Measurements from ENCODE around the gene UNK.
A peak's percentile ranks its signal among the peaks of the same experiment; 100 is the strongest.

UNK gene

DNA sequence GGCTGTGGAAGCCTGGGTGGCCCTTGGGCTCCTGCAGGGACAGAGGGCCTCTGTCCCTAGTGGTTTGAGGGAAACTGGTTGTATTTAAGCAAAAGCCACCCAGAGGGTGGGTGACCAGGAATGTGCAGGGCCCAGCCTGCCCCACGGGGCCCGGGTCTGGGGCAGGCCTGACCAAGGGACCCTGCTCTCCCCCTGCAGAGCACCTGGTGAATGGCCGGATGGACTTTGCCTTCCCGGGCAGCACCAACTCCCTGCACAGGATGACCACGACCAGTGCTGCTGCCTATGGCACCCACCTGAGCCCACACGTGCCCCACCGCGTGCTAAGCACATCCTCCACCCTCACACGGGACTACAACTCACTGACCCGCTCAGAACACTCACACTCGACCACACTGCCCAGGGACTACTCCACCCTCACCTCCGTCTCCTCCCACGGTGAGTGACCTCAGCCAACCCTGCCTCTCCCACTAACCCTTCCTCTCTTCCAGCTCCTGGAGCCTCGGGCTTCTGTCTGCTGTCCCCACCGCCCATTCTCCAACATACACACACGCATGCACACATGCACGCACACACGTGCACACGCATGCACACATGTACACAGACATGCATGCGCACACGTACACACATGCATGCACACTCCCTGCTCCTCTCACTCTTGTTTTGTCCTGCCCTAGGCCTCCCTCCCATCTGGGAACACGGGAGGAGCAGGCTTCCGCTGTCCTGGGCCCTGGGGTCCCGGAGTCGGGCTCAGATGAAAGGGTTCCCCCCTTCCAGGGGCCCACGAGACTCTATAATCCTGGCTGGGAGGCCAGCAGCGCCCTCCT, 30.0 kb upstream of the UNK start:
- peaks cover 94% of the 10 kb centered on the region for H3K36me3 ChIP-seq (ENCODE audit: low read depth)
- peak overlapping the region; percentile 13 for H3K27ac ChIP-seq (ENCODE audit: poor library complexity, severe bottlenecking)
- no peaks in the 10 kb centered on the region for H3K9me3 ChIP-seq (ENCODE audit: severe bottlenecking)
- no peak overlapping the region for H3K4me3 ChIP-seq (ENCODE audit: severe bottlenecking)
- H3K27me3 ChIP-seq (ENCODE audit: insufficient read depth, poor library complexity, severe bottlenecking) = no peaks in the 10 kb centered on the region
- ATAC-seq (ENCODE audit: low read depth) = no peak
- no peak for DNase-seq (ENCODE audit: low spot score)
- TF ChIP-seq CTCF (IDR thresholded peaks at IDR 0.05; ENCODE audit: poor library complexity, severe bottlenecking) = no peak
- H3K4me1 ChIP-seq (ENCODE audit: insufficient read depth, poor library complexity, severe bottlenecking) = no peaks in the 10 kb centered on the region

GRCh38 chr17:75755205-75755901, 29.3 kb upstream of the UNK start:
- DNase-seq (ENCODE audit: low spot score) (peak; percentile 78), ATAC-seq (ENCODE audit: low read depth) (peak; percentile 2; the same call in 2 of the 3 replicates)
- no peak for TF ChIP-seq CTCF (IDR thresholded peaks at IDR 0.05; ENCODE audit: poor library complexity, severe bottlenecking)
- H3K27ac ChIP-seq (ENCODE audit: poor library complexity, severe bottlenecking) = peak overlapping the region; percentile 13
- H3K9me3 ChIP-seq (ENCODE audit: severe bottlenecking) = no peaks in the 10 kb centered on the region
- no peaks in the 10 kb centered on the region for H3K4me1 ChIP-seq (ENCODE audit: insufficient read depth, poor library complexity, severe bottlenecking)
- H3K36me3 ChIP-seq (ENCODE audit: low read depth) = peaks cover 86% of the 10 kb centered on the region
- H3K27me3 ChIP-seq (ENCODE audit: insufficient read depth, poor library complexity, severe bottlenecking) = no peaks in the 10 kb centered on the region
- H3K4me3 ChIP-seq (ENCODE audit: severe bottlenecking) = no peak overlapping the region

DNA sequence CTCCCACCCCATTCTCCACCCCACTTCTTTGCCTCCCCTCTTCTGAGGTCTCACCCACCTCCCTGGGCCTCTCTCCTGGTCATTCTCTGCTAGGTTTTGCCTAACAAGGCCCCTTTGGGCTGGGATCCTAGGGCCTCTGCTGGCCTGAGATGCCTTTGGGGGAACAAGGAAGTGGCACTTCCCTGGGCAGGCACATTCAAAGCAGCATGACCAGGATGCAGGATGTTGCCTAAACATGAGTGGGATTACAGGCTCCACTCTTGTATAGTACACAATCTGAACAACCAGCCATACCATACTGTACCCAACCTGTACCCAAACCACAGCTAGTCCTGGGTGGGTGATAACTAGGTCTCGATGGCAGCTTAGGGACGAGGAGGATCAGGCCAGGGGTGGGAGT, 28.6 kb upstream of the UNK start:
- no peak overlapping the region for H3K4me3 ChIP-seq (ENCODE audit: severe bottlenecking)
- ATAC-seq (ENCODE audit: low read depth) (no peak), DNase-seq (ENCODE audit: low spot score) (no peak)
- no peaks in the 10 kb centered on the region for H3K27me3 ChIP-seq (ENCODE audit: insufficient read depth, poor library complexity, severe bottlenecking)
- H3K27ac ChIP-seq (ENCODE audit: poor library complexity, severe bottlenecking) = peak overlapping the region; percentile 13
- no peak for TF ChIP-seq CTCF (IDR thresholded peaks at IDR 0.05; ENCODE audit: poor library complexity, severe bottlenecking)
- no peaks in the 10 kb centered on the region for H3K9me3 ChIP-seq (ENCODE audit: severe bottlenecking)
- peaks cover 80% of the 10 kb centered on the region for H3K36me3 ChIP-seq (ENCODE audit: low read depth)
- H3K4me1 ChIP-seq (ENCODE audit: insufficient read depth, poor library complexity, severe bottlenecking) = no peaks in the 10 kb centered on the region

GRCh38 chr17:75756451-75757085, 28.0 kb upstream of the UNK start:
- H3K27me3 ChIP-seq (ENCODE audit: insufficient read depth, poor library complexity, severe bottlenecking) = no peaks in the 10 kb centered on the region
- TF ChIP-seq CTCF (IDR thresholded peaks at IDR 0.05; ENCODE audit: poor library complexity, severe bottlenecking) = no peak
- DNase-seq (ENCODE audit: low spot score) = peak; percentile 74

More at GRCh38 chr17:75756451-75757085, 28.0 kb upstream of the UNK start:
- Histone ChIP-seq H3K36me3 (ENCODE audit: low read depth) (peaks cover 74% of the 10 kb centered on the region), H3K9me3 (ENCODE audit: severe bottlenecking) (no peaks in the 10 kb centered on the region), H3K27ac (ENCODE audit: poor library complexity, severe bottlenecking) (peak overlapping the region; percentile 0), H3K4me3 (ENCODE audit: severe bottlenecking) (no peak overlapping the region), H3K4me1 (ENCODE audit: insufficient read depth, poor library complexity, severe bottlenecking) (no peaks in the 10 kb centered on the region)
- ATAC-seq (ENCODE audit: low read depth) = no peak
